Trophoblast cell (in vitro differentiated cells and primary cell): Measurements from ENCODE around the gene MAP1LC3B2.
"Not testable (repeated sequence)": the region's sequence is repeated elsewhere in the genome, so short reads cannot be mapped to it uniquely, and the experiment has no call there.

Source experiments
- DNase-seq, 2 donors: peaks; one replicate each; pipeline ENCODE4 v3.0.0-alpha.2; 2016
- H2AFZ ChIP-seq: 2 replicates; pipeline ENCODE4 v1.6.1; 2013; ENCODE audit warnings: low read length, moderate library complexity, mild to moderate bottlenecking; ENCODE audit not compliant: insufficient read depth, poor library complexity
- H2AK5ac ChIP-seq: 2 replicates; pipeline ENCODE4 v1.6.1; 2013; ENCODE audit warnings: mild to moderate bottlenecking, low read length
- H2BK120ac ChIP-seq: 2 replicates; pipeline ENCODE4 v1.6.1; 2013; ENCODE audit warnings: low read length, mild to moderate bottlenecking, moderate library complexity; ENCODE audit not compliant: insufficient read depth, poor library complexity
- H2BK12ac ChIP-seq: 2 replicates; pipeline ENCODE4 v1.6.1; 2013; ENCODE audit warnings: mild to moderate bottlenecking, low read length, moderate library complexity
- H2BK5ac ChIP-seq: 2 replicates; pipeline ENCODE4 v1.6.1; 2013; ENCODE audit warnings: low read length, low read depth, moderate library complexity, mild to moderate bottlenecking; ENCODE audit not compliant: poor library complexity
- H3K14ac ChIP-seq: 2 replicates; pipeline ENCODE4 v1.6.1; 2013; ENCODE audit warnings: mild to moderate bottlenecking, low read length
- H3K18ac ChIP-seq: 2 replicates; pipeline ENCODE4 v1.6.1; 2013; ENCODE audit warnings: mild to moderate bottlenecking, low read length
- H3K23ac ChIP-seq: 2 replicates; pipeline ENCODE4 v1.6.1; 2013; ENCODE audit warnings: low read length
- H3K27ac ChIP-seq: 2 replicates; pipeline ENCODE4 v1.5.1; 2013; ENCODE audit warnings: low read depth, mild to moderate bottlenecking, inconsistent platforms, low read length, moderate library complexity
- H3K27me3 ChIP-seq: 2 replicates; pipeline ENCODE4 v1.6.1; 2013; ENCODE audit warnings: inconsistent platforms, mild to moderate bottlenecking, low read length, moderate library complexity; ENCODE audit not compliant: insufficient read depth
- H3K36me3 ChIP-seq, 2 experiments: 1 replicate in 1 of 2; 2 replicates in 1 of 2; pipeline ENCODE4 v1.6.1; 2013; ENCODE audit warnings: low read length in 2 of 2, mild to moderate bottlenecking in 2 of 2, moderate library complexity in 1 of 2; ENCODE audit not compliant: insufficient read depth in 2 of 2, control insufficient read depth in 1 of 2
- H3K4ac ChIP-seq: 2 replicates; pipeline ENCODE4 v1.6.1; 2013; ENCODE audit warnings: low read depth, mild to moderate bottlenecking, low read length, moderate library complexity
- H3K4me1 ChIP-seq, 2 experiments: 1 replicate in 1 of 2; 2 replicates in 1 of 2; pipeline ENCODE4 v1.6.1; 2013; ENCODE audit warnings: low read length in 2 of 2, mild to moderate bottlenecking in 2 of 2, moderate library complexity in 1 of 2; ENCODE audit not compliant: insufficient read depth in 2 of 2, control insufficient read depth in 1 of 2
- H3K4me2 ChIP-seq: 2 replicates; pipeline ENCODE4 v1.6.1; 2013; ENCODE audit warnings: inconsistent platforms, mild to moderate bottlenecking, low read length, moderate library complexity
- H3K4me3 ChIP-seq: 2 replicates; pipeline ENCODE4 v1.5.1; 2013; ENCODE audit warnings: mild to moderate bottlenecking, low read depth, low read length, inconsistent platforms
- H3K79me1 ChIP-seq: one replicate; pipeline ENCODE4 v1.6.1; 2013; ENCODE audit warnings: low read length
- H3K79me2 ChIP-seq: 2 replicates; pipeline ENCODE4 v1.6.1; 2013; ENCODE audit warnings: low read length, mild to moderate bottlenecking; ENCODE audit not compliant: control insufficient read depth, insufficient read depth, poor library complexity
- H3K9ac ChIP-seq: 2 replicates; pipeline ENCODE4 v1.6.1; 2013; ENCODE audit warnings: mild to moderate bottlenecking, low read length
- H3K9me3 ChIP-seq: 2 replicates; pipeline ENCODE4 v1.6.1; 2013; ENCODE audit warnings: low read depth, mild to moderate bottlenecking, control low read depth, inconsistent platforms, low read length; ENCODE audit not compliant: insufficient read depth
- H4K12ac ChIP-seq: 2 replicates; pipeline ENCODE4 v1.6.1; 2013; ENCODE audit warnings: low read depth, mild to moderate bottlenecking, low read length, moderate library complexity
- H4K8ac ChIP-seq: 2 replicates; pipeline ENCODE4 v1.6.1; 2013; ENCODE audit warnings: low read depth, mild to moderate bottlenecking, low read length, moderate library complexity
- H4K91ac ChIP-seq: one replicate; pipeline ENCODE4 v1.6.1; 2013; ENCODE audit warnings: low read depth, mild to moderate bottlenecking, low read length, moderate library complexity
- WGBS: extraction: QIAGEN DNeasy Blood & Tissue Kit; methylation state at CpG from one replicate; pipeline ENCODE4 v1.1.7; 2013; ENCODE audit warnings: missing lambda C conversion rate; ENCODE audit not compliant: insufficient read length, insufficient coverage; ENCODE audit errors: extremely low coverage; 5-methylcytosine and 5-hydroxymethylcytosine counted together

Gene MAP1LC3B2

GRCh38 chr12:116575754-116576153 lies 16.6 kb downstream of the MAP1LC3B2 start:
- not testable (repeated sequence) for H3K4me3 ChIP-seq, H3K27me3 ChIP-seq, H3K23ac ChIP-seq, H4K91ac ChIP-seq, H3K4ac ChIP-seq, H4K12ac ChIP-seq, H2BK120ac ChIP-seq, H3K18ac ChIP-seq, H3K14ac ChIP-seq, H3K36me3 ChIP-seq, DNase-seq, H3K4me2 ChIP-seq, H4K8ac ChIP-seq, H3K9me3 ChIP-seq, H3K27ac ChIP-seq, H3K79me2 ChIP-seq, H3K79me1 ChIP-seq, H2BK12ac ChIP-seq, H3K9ac ChIP-seq, H3K4me1 ChIP-seq, H2AFZ ChIP-seq, H2BK5ac ChIP-seq, H2AK5ac ChIP-seq
- no CpG with 5 or more reads among the region's 24 CpGs for WGBS

DNA sequence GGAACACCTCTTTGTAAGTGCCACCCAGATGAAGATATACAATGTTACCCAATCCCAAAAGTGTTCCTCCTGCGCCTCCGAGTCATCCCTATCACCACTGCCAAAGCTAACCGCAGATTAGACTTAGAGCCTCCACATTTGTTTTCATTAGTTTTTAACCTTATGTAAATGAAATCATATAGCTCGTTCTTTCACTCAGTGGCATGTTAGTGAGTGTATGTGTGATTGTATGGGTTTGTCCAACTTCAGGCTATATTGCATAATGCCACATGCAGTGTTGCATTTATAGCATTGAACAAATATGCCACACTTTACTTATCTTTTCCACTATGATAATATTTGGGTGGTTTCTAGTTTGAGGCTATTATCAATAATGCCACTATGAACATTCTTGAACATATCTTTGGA lies 18.0 kb downstream of the MAP1LC3B2 start:
- Histone ChIP-seq H2AFZ (no peak overlapping the region), H4K91ac (no peak overlapping the region), H3K79me2 (no peaks in the 10 kb centered on the region), H3K23ac (no peak overlapping the region), H3K4me3 (no peak overlapping the region), H4K12ac (no peak overlapping the region), H2BK5ac (no peak overlapping the region), H3K27me3 (no peaks in the 10 kb centered on the region), H3K27ac (no peak overlapping the region), H3K14ac (no peak overlapping the region), H3K4me2 (no peak overlapping the region), H3K9ac (no peak overlapping the region), H3K9me3 (no peaks in the 10 kb centered on the region), H3K4me1 (no peaks in the 10 kb centered on the region), H3K18ac (no peak overlapping the region), H2BK120ac (no peak overlapping the region), H3K36me3 (no peaks in the 10 kb centered on the region), H2AK5ac (no peak overlapping the region), H3K4ac (no peak overlapping the region), H4K8ac (no peak overlapping the region), H2BK12ac (no peak overlapping the region), H3K79me1 (no peaks in the 10 kb centered on the region)
- no CpG with 5 or more reads among the region's 4 CpGs for WGBS
- DNase-seq: no peak

GRCh38 chr12:116578051-116578450 lies 18.9 kb downstream of the MAP1LC3B2 start:
- Histone ChIP-seq H2BK12ac (no peak overlapping the region), H3K14ac (no peak overlapping the region), H2BK5ac (no peak overlapping the region), H3K4ac (no peak overlapping the region), H3K4me3 (no peak overlapping the region), H3K79me1 (no peaks in the 10 kb centered on the region), H3K27ac (no peak overlapping the region), H2AK5ac (no peak overlapping the region), H3K27me3 (no peaks in the 10 kb centered on the region), H3K9ac (no peak overlapping the region), H3K79me2 (no peaks in the 10 kb centered on the region), H3K4me2 (no peak overlapping the region), H3K18ac (no peak overlapping the region), H4K12ac (no peak overlapping the region), H3K36me3 (no peaks in the 10 kb centered on the region), H3K9me3 (no peaks in the 10 kb centered on the region), H2BK120ac (no peak overlapping the region), H2AFZ (no peak overlapping the region), H4K91ac (no peak overlapping the region), H3K23ac (no peak overlapping the region), H4K8ac (no peak overlapping the region), H3K4me1 (no peaks in the 10 kb centered on the region)
- DNase-seq: no peak
- WGBS: no CpG with 5 or more reads among the region's 1 CpG

DNA sequence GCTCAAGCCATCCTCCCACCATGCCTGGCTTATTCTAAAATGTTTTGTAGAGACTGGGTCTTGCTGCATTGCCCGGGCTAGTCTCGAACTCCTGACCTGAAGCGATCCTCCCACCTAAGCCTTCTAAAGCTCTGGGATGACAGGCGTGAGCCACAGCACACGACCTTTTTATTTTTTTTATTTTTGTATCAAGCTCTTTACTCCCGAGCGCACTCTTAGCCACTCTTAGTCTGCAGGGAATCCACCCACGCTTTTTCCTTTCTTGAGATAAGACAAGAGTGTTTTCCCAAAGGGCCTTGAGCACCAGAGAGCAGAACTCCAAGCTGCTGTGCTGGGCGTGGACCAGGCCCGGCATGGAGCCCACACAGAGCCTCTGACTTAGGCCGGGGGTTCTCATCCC lies 23.4 kb downstream of the MAP1LC3B2 start:
- no peak for DNase-seq
- Histone ChIP-seq H3K79me2 (no peaks in the 10 kb centered on the region), H3K36me3 (no peaks in the 10 kb centered on the region), H3K9me3 (peaks cover 4% of the 10 kb centered on the region), H3K79me1 (no peaks in the 10 kb centered on the region), H3K14ac (no peak overlapping the region), H4K8ac (no peak overlapping the region), H2BK120ac (no peak overlapping the region), H2AFZ (no peak overlapping the region), H2BK5ac (no peak overlapping the region), H3K9ac (no peak overlapping the region), H3K4me1 (no peaks in the 10 kb centered on the region), H3K23ac (no peak overlapping the region), H4K91ac (no peak overlapping the region), H3K18ac (no peak overlapping the region), H4K12ac (no peak overlapping the region), H3K27me3 (no peaks in the 10 kb centered on the region), H2AK5ac (no peak overlapping the region), H3K27ac (no peak overlapping the region), H3K4me3 (no peak overlapping the region), H3K4me2 (no peak overlapping the region), H3K4ac (no peak overlapping the region), H2BK12ac (no peak overlapping the region)
- no CpG with 5 or more reads among the region's 11 CpGs for WGBS
